ENCODE data around the gene PCDH9. TPM values are rescaled to one million over a fixed set of nuclear protein-coding genes. Genes with fewer than 3 reads are reported as not detected.

Gene PCDH9
- total RNA-seq, 6 experiments from 2014 or later = 1.6 to 3.9 (median 3.1) TPM

GRCh38 chr13:67139551-67139950 is 90.6 kb downstream of the PCDH9 start:
- intact Hi-C loops (cut with DNase I) = no loop called here

GRCh38 chr13:67138970-67139369 is 91.2 kb downstream of the PCDH9 start:
- 48% methylated on average over 4 of the region's 4 CpGs for WGBS (ENCODE audit: insufficient coverage, low coverage, low lambda C conversion rate, missing lambda C conversion rate)
- DNase-seq (no peak), ATAC-seq (no peak)
- H3K36me3 ChIP-seq = no peaks in the 10 kb centered on the region
- no peaks in the 10 kb centered on the region for H3K27me3 ChIP-seq
- intact Hi-C loops (cut with DNase I) = no loop called here
- peak overlapping the region in 1 of 3 donors; percentile 22 for H3K27ac ChIP-seq
- no peaks in the 10 kb centered on the region for H3K9me3 ChIP-seq
- TF ChIP-seq CTCF (IDR thresholded peaks at IDR 0.05) (no peak), POLR2A (IDR thresholded peaks at IDR 0.05) (no peak)
- no peaks in the 10 kb centered on the region for H3K4me1 ChIP-seq
- no peak overlapping the region for H3K4me3 ChIP-seq

More at GRCh38 chr13:67139551-67139950, 90.6 kb downstream of the PCDH9 start:
- DNase-seq (no peak), ATAC-seq (peak; percentile 28 to 74 (median 65))
- Histone ChIP-seq H3K36me3 (no peaks in the 10 kb centered on the region), H3K27ac (peak overlapping the region in 1 of 3 donors; percentile 22), H3K4me3 (no peak overlapping the region), H3K9me3 (no peaks in the 10 kb centered on the region), H3K4me1 (no peaks in the 10 kb centered on the region), H3K27me3 (no peaks in the 10 kb centered on the region)
- WGBS (ENCODE audit: insufficient coverage, low coverage, low lambda C conversion rate, missing lambda C conversion rate) = 21% methylated on average over 4 of the region's 4 CpGs
- no peak for TF ChIP-seq CTCF (IDR thresholded peaks at IDR 0.05)
- TF ChIP-seq POLR2A (IDR thresholded peaks at IDR 0.05) = no peak

GRCh38 chr13:67137044-67137735 is 92.9 kb downstream of the PCDH9 start:
- TF ChIP-seq POLR2A (IDR thresholded peaks at IDR 0.05) (no peak), CTCF (IDR thresholded peaks at IDR 0.05) (no peak)
- WGBS (ENCODE audit: insufficient coverage, low coverage, low lambda C conversion rate, missing lambda C conversion rate) = 35% methylated on average over 6 of the region's 6 CpGs
- ATAC-seq = peak in 3 of 4 donors; percentile 51 to 64 (median 63)

GRCh38 chr13:67136157-67136556 is 94.0 kb downstream of the PCDH9 start:
- Histone ChIP-seq H3K9me3 (no peaks in the 10 kb centered on the region), H3K4me1 (no peaks in the 10 kb centered on the region), H3K27me3 (no peaks in the 10 kb centered on the region), H3K27ac (peak overlapping the region in 2 of 3 donors; percentile 24 to 31), H3K36me3 (no peaks in the 10 kb centered on the region), H3K4me3 (no peak overlapping the region)
- ATAC-seq = peak; percentile 44 to 79 (median 75)
- intact Hi-C loops (cut with DNase I) = no loop called here
- peak; percentile 34 for TF ChIP-seq POLR2A (IDR thresholded peaks at IDR 0.05)
- TF ChIP-seq CTCF (IDR thresholded peaks at IDR 0.05) = no peak
- DNase-seq = no peak
- 38% methylated on average over 5 of the region's 5 CpGs for WGBS (ENCODE audit: insufficient coverage, low coverage, low lambda C conversion rate, missing lambda C conversion rate)

More at GRCh38 chr13:67137044-67137735, 92.9 kb downstream of the PCDH9 start:
- Histone ChIP-seq H3K4me3 (no peak overlapping the region), H3K27ac (peak overlapping the region in 2 of 3 donors; percentile 1 to 8), H3K36me3 (no peaks in the 10 kb centered on the region), H3K27me3 (no peaks in the 10 kb centered on the region), H3K9me3 (no peaks in the 10 kb centered on the region), H3K4me1 (no peaks in the 10 kb centered on the region)
- intact Hi-C loops (cut with DNase I) = no loop called here
- DNase-seq = no peak

All from right lobe of liver (tissue), 6 donors.